ENCODE measurements around the gene TMEM63B. TPM values are rescaled to one million over a fixed set of nuclear protein-coding genes. Genes with fewer than 3 reads are reported as not detected.
A peak's percentile ranks its signal among the peaks of the same experiment; 100 is the strongest.

The TMEM63B gene
- total RNA-seq, 6 experiments from 2014 or later: 30.6 to 41.0 (median 36.8) TPM

GRCh38 chr6:44152109-44152461 lies 24.7 kb downstream of the TMEM63B start:
- Histone ChIP-seq H3K27ac (no peak overlapping the region), H3K4me1 (peaks cover 0 to 12% (median 0%) of the 10 kb centered on the region in 4 donors), H3K9me3 (no peaks in the 10 kb centered on the region), H3K27me3 (no peaks in the 10 kb centered on the region), H3K36me3 (peaks cover 0 to 29% (median 15%) of the 10 kb centered on the region in 4 donors), H3K4me3 (no peak overlapping the region)
- DNase-seq (no peak), ATAC-seq (no peak)
- WGBS (ENCODE audit: insufficient coverage, low coverage, low lambda C conversion rate, missing lambda C conversion rate): 89% methylated on average over 3 of the region's 8 CpGs
- TF ChIP-seq, protein P1, sequence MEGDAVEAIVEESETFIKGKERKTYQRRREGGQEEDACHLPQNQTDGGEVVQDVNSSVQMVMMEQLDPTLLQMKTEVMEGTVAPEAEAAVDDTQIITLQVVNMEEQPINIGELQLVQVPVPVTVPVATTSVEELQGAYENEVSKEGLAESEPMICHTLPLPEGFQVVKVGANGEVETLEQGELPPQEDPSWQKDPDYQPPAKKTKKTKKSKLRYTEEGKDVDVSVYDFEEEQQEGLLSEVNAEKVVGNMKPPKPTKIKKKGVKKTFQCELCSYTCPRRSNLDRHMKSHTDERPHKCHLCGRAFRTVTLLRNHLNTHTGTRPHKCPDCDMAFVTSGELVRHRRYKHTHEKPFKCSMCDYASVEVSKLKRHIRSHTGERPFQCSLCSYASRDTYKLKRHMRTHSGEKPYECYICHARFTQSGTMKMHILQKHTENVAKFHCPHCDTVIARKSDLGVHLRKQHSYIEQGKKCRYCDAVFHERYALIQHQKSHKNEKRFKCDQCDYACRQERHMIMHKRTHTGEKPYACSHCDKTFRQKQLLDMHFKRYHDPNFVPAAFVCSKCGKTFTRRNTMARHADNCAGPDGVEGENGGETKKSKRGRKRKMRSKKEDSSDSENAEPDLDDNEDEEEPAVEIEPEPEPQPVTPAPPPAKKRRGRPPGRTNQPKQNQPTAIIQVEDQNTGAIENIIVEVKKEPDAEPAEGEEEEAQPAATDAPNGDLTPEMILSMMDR (IDR thresholded peaks at IDR 0.05): peak in 1 of 4 donors; percentile 12
- no peak for TF ChIP-seq POLR2A (IDR thresholded peaks at IDR 0.05)
- intact Hi-C loops (cut with DNase I): loop anchor here (5.0 to 10.0 kb wide), 2 partner anchors 47 to 50 kb away; no protein-coding TSS in a partner anchor

GRCh38 chr6:44152533-44152932 lies 25.2 kb downstream of the TMEM63B start:
- no peak for ATAC-seq
- intact Hi-C loops (cut with DNase I): loop anchor here (5.0 to 10.0 kb wide), 2 partner anchors 48 to 50 kb away; no protein-coding TSS in a partner anchor
- no peak for TF ChIP-seq POLR2A (IDR thresholded peaks at IDR 0.05)
- TF ChIP-seq, protein P1 (IDR thresholded peaks at IDR 0.05): no peak
- peaks cover 0 to 12% (median 0%) of the 10 kb centered on the region in 4 donors for H3K4me1 ChIP-seq
- DNase-seq: no peak
- H3K9me3 ChIP-seq: no peaks in the 10 kb centered on the region
- no peak overlapping the region for H3K27ac ChIP-seq
- no peaks in the 10 kb centered on the region for H3K27me3 ChIP-seq
- peaks cover 0 to 26% (median 11%) of the 10 kb centered on the region in 4 donors for H3K36me3 ChIP-seq
- 80% methylated on average over 3 of the region's 19 CpGs for WGBS (ENCODE audit: insufficient coverage, low coverage, low lambda C conversion rate, missing lambda C conversion rate)
- H3K4me3 ChIP-seq: no peak overlapping the region

- Histone ChIP-seq H3K27me3 (no peaks in the 10 kb centered on the region), H3K36me3 (peaks cover 0 to 16% (median 4%) of the 10 kb centered on the region in 4 donors), H3K4me3 (no peak overlapping the region), H3K4me1 (peaks cover 0 to 12% (median 0%) of the 10 kb centered on the region in 4 donors), H3K9me3 (no peaks in the 10 kb centered on the region), H3K27ac (no peak overlapping the region)
- TF ChIP-seq POLR2A (IDR thresholded peaks at IDR 0.05): no peak
- TF ChIP-seq, protein P1 (IDR thresholded peaks at IDR 0.05): no peak
- intact Hi-C loops (cut with DNase I): loop anchor here (5.0 to 10.0 kb wide), 2 partner anchors 49 to 52 kb away; no protein-coding TSS in a partner anchor
- 53% methylated on average over 3 of the region's 12 CpGs for WGBS (ENCODE audit: insufficient coverage, low coverage, low lambda C conversion rate, missing lambda C conversion rate)
- ATAC-seq: no peak
- no peak for DNase-seq
Observed at GRCh38 chr6:44154067-44154466, 26.7 kb downstream of the TMEM63B start.

GRCh38 chr6:44156494-44157151 lies 29.3 kb downstream of the TMEM63B start:
- H3K27ac ChIP-seq: no peak overlapping the region
- ATAC-seq (peak; percentile 35 to 62 (median 39)), DNase-seq (no peak)
- peaks cover 0 to 7% (median 2%) of the 10 kb centered on the region in 4 donors for H3K36me3 ChIP-seq
- no peaks in the 10 kb centered on the region for H3K27me3 ChIP-seq
- no peak overlapping the region for H3K4me3 ChIP-seq
- intact Hi-C loops (cut with DNase I): loop anchor here in 1 of 2 donors (10.0 kb wide), 1 partner anchor 52 kb away; no protein-coding TSS in a partner anchor
- WGBS (ENCODE audit: insufficient coverage, low coverage, low lambda C conversion rate, missing lambda C conversion rate): 17% methylated on average over 1 of the region's 9 CpGs
- no peaks in the 10 kb centered on the region for H3K9me3 ChIP-seq
- TF ChIP-seq POLR2A (IDR thresholded peaks at IDR 0.05): no peak
- TF ChIP-seq, protein P1 (IDR thresholded peaks at IDR 0.05): no peak
- peaks cover 0 to 12% (median 0%) of the 10 kb centered on the region in 4 donors for H3K4me1 ChIP-seq
